DND-41 (cell line): ENCODE data around the gene ICAM1.
"Not testable (repeated sequence)": the region's sequence is repeated elsewhere in the genome, so short reads cannot be mapped to it uniquely, and the experiment has no call there.

Source experiments
- ATAC-seq: fragments of 200-7000 bp; cut with Tn5 transposase; 3 replicates; pipeline ENCODE4 v1.9.1; 2021; ENCODE audit warnings: low read depth; ENCODE audit not compliant: insufficient read depth
- DNase-seq: peaks from one replicate; pipeline ENCODE4 v3.0.0-alpha.2; 2020
- H2AFZ ChIP-seq: 2 replicates; pipeline ENCODE4 v1.6.0; 2012; ENCODE audit warnings: low read depth, low read length
- H3K27ac ChIP-seq: 2 replicates; pipeline ENCODE4 v1.5.1; 2012; ENCODE audit warnings: low read length, inconsistent platforms
- H3K27me3 ChIP-seq: fragments of 200-600 bp; sonication (generic); 2 replicates; pipeline ENCODE4 v1.6.0; 2012; ENCODE audit warnings: low read length, mild to moderate bottlenecking, inconsistent platforms; ENCODE audit not compliant: insufficient read depth, poor library complexity
- H3K36me3 ChIP-seq: 2 replicates; pipeline ENCODE4 v1.5.1; 2012; ENCODE audit warnings: low read length, inconsistent platforms; ENCODE audit not compliant: insufficient read depth
- H3K4me1 ChIP-seq: 2 replicates; pipeline ENCODE4 v1.5.1; 2012; ENCODE audit warnings: mild to moderate bottlenecking, low read length; ENCODE audit not compliant: insufficient read depth
- H3K4me2 ChIP-seq: 2 replicates; pipeline ENCODE4 v1.6.0; 2012; ENCODE audit warnings: mild to moderate bottlenecking, moderate library complexity, low read length, inconsistent platforms; ENCODE audit not compliant: insufficient read depth
- H3K4me3 ChIP-seq, 2 experiments: fragments of 200-600 bp in 1 of 2; shearing (Covaris generic) in 1 of 2; 2 replicates each; pipeline ENCODE4 v1.5.1; 2012 to 2016; ENCODE audit warnings: inconsistent platforms in 2 of 2, low read length in 2 of 2, mild to moderate bottlenecking in 2 of 2, low read depth in 1 of 2, moderate library complexity in 1 of 2
- H3K79me2 ChIP-seq: 2 replicates; pipeline ENCODE4 v1.6.0; 2012; ENCODE audit warnings: low read length, inconsistent platforms; ENCODE audit not compliant: insufficient read depth
- H3K9ac ChIP-seq: 2 replicates; pipeline ENCODE4 v1.6.0; 2012; ENCODE audit warnings: low read depth, mild to moderate bottlenecking, inconsistent platforms, low read length, moderate library complexity
- H3K9me3 ChIP-seq: 2 replicates; pipeline ENCODE4 v1.5.1; 2012; ENCODE audit warnings: low read length, moderate library complexity, mild to moderate bottlenecking, inconsistent platforms; ENCODE audit not compliant: insufficient read depth, severe bottlenecking
- H4K20me1 ChIP-seq: 2 replicates; pipeline ENCODE4 v1.6.0; 2012; ENCODE audit warnings: low read length; ENCODE audit not compliant: insufficient read depth
- CTCF ChIP-seq: IDR thresholded peaks from 2 replicates; pipeline ENCODE4 v1.5.1; 2012; ENCODE audit warnings: borderline replicate concordance, low read length, moderate library complexity, mild to moderate bottlenecking; ENCODE audit not compliant: poor library complexity, severe bottlenecking; ENCODE audit errors: extremely low read depth
- EZH2 ChIP-seq: IDR thresholded peaks from 3 replicates; pipeline ENCODE4 v1.6.1; 2012; ENCODE audit warnings: borderline replicate concordance, low read depth, mild to moderate bottlenecking, moderate library complexity, low read length, inconsistent platforms; ENCODE audit not compliant: severe bottlenecking

The ICAM1 gene

GRCh38 chr19:10279737-10280442 lies 9.0 kb downstream of the ICAM1 start:
- Histone ChIP-seq H3K36me3 (peaks cover 12% of the 10 kb centered on the region), H3K4me1 (no peaks in the 10 kb centered on the region), H2AFZ (no peak overlapping the region), H3K27me3 (no peaks in the 10 kb centered on the region), H3K4me3 (no peak overlapping the region), H3K4me2 (no peak overlapping the region), H3K79me2 (no peaks in the 10 kb centered on the region), H3K9me3 (no peaks in the 10 kb centered on the region), H3K27ac (no peak overlapping the region), H4K20me1 (no peaks in the 10 kb centered on the region), H3K9ac (no peak overlapping the region)
- TF ChIP-seq EZH2, result no peak
- TF ChIP-seq CTCF, result no peak
- ATAC-seq (no peak), DNase-seq (no peak)

DNA sequence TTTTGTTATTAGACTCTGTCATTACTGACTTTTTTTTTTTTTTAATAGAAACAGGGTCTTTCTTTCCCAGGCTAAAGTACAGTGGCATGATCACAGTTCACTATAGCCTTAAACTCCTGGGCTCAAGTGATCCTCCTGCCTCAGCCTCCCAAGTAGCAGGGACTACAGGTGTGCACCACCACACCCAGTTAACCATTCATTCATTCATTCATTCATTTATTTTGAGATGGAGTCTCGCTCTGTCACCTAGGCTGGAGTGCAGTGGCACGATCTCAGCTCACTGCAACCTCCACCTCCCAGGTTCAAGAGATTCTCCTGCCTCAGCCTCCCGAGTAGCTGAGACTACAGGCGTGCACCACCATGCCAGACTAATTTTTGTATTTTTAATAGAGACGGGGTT lies 11.1 kb downstream of the ICAM1 start:
- not testable (repeated sequence) for H3K9me3 ChIP-seq, H4K20me1 ChIP-seq, H3K79me2 ChIP-seq, ATAC-seq, H3K4me3 ChIP-seq, H3K27me3 ChIP-seq, H2AFZ ChIP-seq, H3K27ac ChIP-seq, H3K4me2 ChIP-seq, H3K9ac ChIP-seq, DNase-seq
- H3K4me1 ChIP-seq, result peaks cover 17% of the 10 kb centered on the region
- H3K36me3 ChIP-seq, result peaks cover 17% of the 10 kb centered on the region

GRCh38 chr19:10283301-10284064 lies 12.6 kb downstream of the ICAM1 start:
- Histone ChIP-seq H3K27ac (no peak overlapping the region), H3K4me3 (no peak overlapping the region), H2AFZ (no peak overlapping the region), H3K9ac (no peak overlapping the region), H3K27me3 (no peaks in the 10 kb centered on the region), H3K9me3 (no peaks in the 10 kb centered on the region), H3K4me1 (peaks cover 23% of the 10 kb centered on the region), H3K36me3 (peaks cover 17% of the 10 kb centered on the region), H3K79me2 (no peaks in the 10 kb centered on the region), H4K20me1 (no peaks in the 10 kb centered on the region), H3K4me2 (no peak overlapping the region)
- TF ChIP-seq EZH2 (no peak), CTCF (no peak)
- ATAC-seq (no peak), DNase-seq (no peak)

- no peak overlapping the region for H2AFZ ChIP-seq
- no peaks in the 10 kb centered on the region for H4K20me1 ChIP-seq
- no peaks in the 10 kb centered on the region for H3K27me3 ChIP-seq
- ATAC-seq (no peak), DNase-seq (no peak)
- H3K9me3 ChIP-seq, result no peaks in the 10 kb centered on the region
- peaks cover 17% of the 10 kb centered on the region for H3K36me3 ChIP-seq
- no peak for TF ChIP-seq EZH2
- TF ChIP-seq CTCF, result no peak
- H3K27ac ChIP-seq, result no peak overlapping the region
- H3K79me2 ChIP-seq, result no peaks in the 10 kb centered on the region
- H3K4me2 ChIP-seq, result no peak overlapping the region
- H3K4me3 ChIP-seq, result no peak overlapping the region
- peaks cover 23% of the 10 kb centered on the region for H3K4me1 ChIP-seq
- no peak overlapping the region for H3K9ac ChIP-seq
Measured at GRCh38 chr19:10284065-10284959, 13.4 kb downstream of the ICAM1 start.
